OCI-LY7 (cell line): ENCODE data around the gene PGRMC1. TPM values are rescaled to one million over a fixed set of nuclear protein-coding genes. Genes with fewer than 3 reads are reported as not detected.

Experiments used
- BruUV-seq: library from RNA; stranded (reverse); fragments of 400-500 nt; replicated peaks from 2 replicates; lab custom pipeline; 2021; lab: Mats Ljungman, UMichigan
- CTCF ChIA-PET: fragments of 300-600 bp; sonication (Branson Sonifier 250); formaldehyde crosslinking; loops from one replicate; lab custom pipeline; 2022; ENCODE audit warnings: antibody characterized with exemption; ENCODE audit not compliant: unreplicated experiment; lab: Charles Lee
- POLR2A ChIA-PET: fragments of 300-600 bp; sonication (Branson Sonifier 250); formaldehyde crosslinking; loops from one replicate; lab custom pipeline; 2022; ENCODE audit warnings: antibody characterized with exemption; lab: Charles Lee
- DNase-seq: peaks from one replicate; pipeline ENCODE4 v3.0.0-alpha.2; 2015; ENCODE audit warnings: low spot score
- H2AFZ ChIP-seq: fragments of 200-600 bp; sonication (generic), shearing (Covaris generic); 2 replicates; pipeline ENCODE4 v1.6.1; 2014; ENCODE audit warnings: mild to moderate bottlenecking, antibody characterized with exemption, low read length, moderate library complexity
- H3K27ac ChIP-seq: fragments of 200-600 bp; sonication (generic); 2 replicates; pipeline ENCODE4 v1.5.1; 2014; ENCODE audit warnings: mixed run types, low read depth, mild to moderate bottlenecking, moderate library complexity, low read length, inconsistent platforms; ENCODE audit not compliant: poor library complexity, severe bottlenecking
- H3K36me3 ChIP-seq: fragments of 200-600 bp; sonication (generic); 2 replicates; pipeline ENCODE4 v1.6.1; 2014; ENCODE audit warnings: mild to moderate bottlenecking, antibody characterized with exemption, low read length, moderate library complexity, mixed read lengths; ENCODE audit not compliant: insufficient read depth
- H3K4me1 ChIP-seq: fragments of 200-600 bp; sonication (generic); 2 replicates; pipeline ENCODE4 v1.5.1; 2014; ENCODE audit warnings: mild to moderate bottlenecking, low read length; ENCODE audit not compliant: insufficient read depth, poor library complexity, severe bottlenecking
- H3K4me2 ChIP-seq: fragments of 200-600 bp; sonication (generic); 2 replicates; pipeline ENCODE4 v1.6.1; 2014; ENCODE audit warnings: mild to moderate bottlenecking, low read length
- H3K4me3 ChIP-seq: fragments of 200-600 bp; sonication (generic); 2 replicates; pipeline ENCODE4 v1.5.1; 2014; ENCODE audit warnings: mild to moderate bottlenecking, low read depth, low read length; ENCODE audit not compliant: poor library complexity, severe bottlenecking
- H3K79me2 ChIP-seq: fragments of 200-600 bp; sonication (generic); 2 replicates; pipeline ENCODE4 v1.6.1; 2016; ENCODE audit warnings: low read depth, mild to moderate bottlenecking, low read length, moderate library complexity, mixed read lengths; ENCODE audit not compliant: insufficient read depth
- H3K9me2 ChIP-seq: fragments of 200-600 bp; sonication (generic); 2 replicates; pipeline ENCODE4 v1.6.1; 2016; ENCODE audit warnings: mild to moderate bottlenecking, low read length, mixed read lengths; ENCODE audit not compliant: insufficient read depth
- H3K9me3 ChIP-seq: fragments of 200-600 bp; sonication (generic); 2 replicates; pipeline ENCODE4 v1.6.1; 2014; ENCODE audit warnings: mild to moderate bottlenecking, mixed run types, low read length, mixed read lengths
- H4K20me1 ChIP-seq: fragments of 200-600 bp; sonication (generic); 2 replicates; pipeline ENCODE4 v1.6.1; 2014; ENCODE audit warnings: mild to moderate bottlenecking, antibody characterized with exemption, low read length, moderate library complexity, mixed read lengths; ENCODE audit not compliant: insufficient read depth
- CTCF ChIP-seq: fragments of 200-600 bp; sonication (generic); conservative IDR thresholded peaks from 2 replicates; pipeline ENCODE4 v1.5.1; 2014; ENCODE audit warnings: mild to moderate bottlenecking, antibody characterized with exemption, low read length, moderate library complexity, mixed read lengths
- EZH2phosphoT487 ChIP-seq: fragments of 200-600 bp; sonication (generic); IDR thresholded peaks from 2 replicates; pipeline ENCODE4 v1.6.1; 2018; ENCODE audit warnings: low read depth, borderline replicate concordance, mild to moderate bottlenecking, mixed run types, antibody characterized with exemption, low read length, moderate library complexity, mixed read lengths
- intact Hi-C: fragments of 100-400 bp; cut with micrococcal nuclease; formaldehyde crosslinking; loops from one replicate; pipeline ENCODE4 v1.10.0; 2022; ENCODE audit not compliant: unreplicated experiment
- total RNA-seq, 2 experiments: library from RNA; depleted of rRNA in 1 of 2; stranded (reverse); fragments of >200 nt in 1 of 2; shearing (Covaris generic) in 1 of 2; gene quantifications; 2 replicates each; pipeline ENCODE4 v1.2.3, GENCODE V29; 2014 to 2022

The PGRMC1 gene
- total RNA-seq, 2 experiments from 2014 or later, result 22.9 to 23.9 TPM

- intact Hi-C loops, result no loop called here
- no peaks in the 10 kb centered on the region for H3K79me2 ChIP-seq
- no peak overlapping the region for H3K4me2 ChIP-seq
- no peak overlapping the region for H2AFZ ChIP-seq
- no peaks in the 10 kb centered on the region for H3K36me3 ChIP-seq
- POLR2A ChIA-PET, result no interaction called here
- no peak overlapping the region for H3K4me3 ChIP-seq
- CTCF ChIA-PET, result no interaction called here
- DNase-seq, result no peak
- H4K20me1 ChIP-seq, result no peaks in the 10 kb centered on the region
- TF ChIP-seq EZH2phosphoT487, result no peak
- no peak for TF ChIP-seq CTCF
- no peaks in the 10 kb centered on the region for H3K4me1 ChIP-seq
- no TSS peak for BruUV-seq
- no peaks in the 10 kb centered on the region for H3K9me2 ChIP-seq
- H3K27ac ChIP-seq, result no peak overlapping the region
- H3K9me3 ChIP-seq, result no peaks in the 10 kb centered on the region
Observed at GRCh38 chrX:119226446-119226845, 9.6 kb upstream of the PGRMC1 start.

- no peak for DNase-seq
- H3K4me1 ChIP-seq, result no peaks in the 10 kb centered on the region
- no peaks in the 10 kb centered on the region for H3K9me3 ChIP-seq
- intact Hi-C loops, result no loop called here
- H3K4me2 ChIP-seq, result no peak overlapping the region
- no peaks in the 10 kb centered on the region for H4K20me1 ChIP-seq
- no peak overlapping the region for H2AFZ ChIP-seq
- no peak overlapping the region for H3K4me3 ChIP-seq
- CTCF ChIA-PET, result no interaction called here
- BruUV-seq, result no TSS peak
- H3K36me3 ChIP-seq, result no peaks in the 10 kb centered on the region
- no peaks in the 10 kb centered on the region for H3K79me2 ChIP-seq
- H3K9me2 ChIP-seq, result no peaks in the 10 kb centered on the region
- POLR2A ChIA-PET, result interaction anchor here (1.3 kb wide), 1 partner anchor 10 kb away, joined by 4 read pairs; no protein-coding TSS in a partner anchor
- TF ChIP-seq EZH2phosphoT487, result no peak
- no peak for TF ChIP-seq CTCF
- H3K27ac ChIP-seq, result no peak overlapping the region
Observed at GRCh38 chrX:119228512-119229252, 7.4 kb upstream of the PGRMC1 start.

GRCh38 chrX:119229253-119229615, 6.9 kb upstream of the PGRMC1 start:
- Histone ChIP-seq H3K9me2 (no peaks in the 10 kb centered on the region), H3K4me2 (no peak overlapping the region), H3K79me2 (no peaks in the 10 kb centered on the region), H3K4me3 (no peak overlapping the region), H3K27ac (no peak overlapping the region), H2AFZ (no peak overlapping the region), H3K4me1 (no peaks in the 10 kb centered on the region), H3K36me3 (no peaks in the 10 kb centered on the region), H3K9me3 (no peaks in the 10 kb centered on the region), H4K20me1 (no peaks in the 10 kb centered on the region)
- BruUV-seq, result no TSS peak
- POLR2A ChIA-PET, result interaction anchor here (1.3 kb wide), 1 partner anchor 9 kb away, joined by 4 read pairs; no protein-coding TSS in a partner anchor
- CTCF ChIA-PET, result no interaction called here
- intact Hi-C loops, result no loop called here
- DNase-seq, result no peak
- no peak for TF ChIP-seq EZH2phosphoT487
- no peak for TF ChIP-seq CTCF
